Fibroblast of upper back skin (primary cell): Measurements from ENCODE around the gene TMPRSS6.

ENCODE experiments used
- DNase-seq: peaks from one replicate; pipeline ENCODE4 v3.0.0-alpha.2; 2013

Gene TMPRSS6

GRCh38 chr22:37048133-37048532 lies 61.4 kb downstream of the TMPRSS6 start:
- DNase-seq: peak; percentile 21

- DNase-seq: no peak
Measured at GRCh38 chr22:37047006-37047405, 62.5 kb downstream of the TMPRSS6 start.

DNA sequence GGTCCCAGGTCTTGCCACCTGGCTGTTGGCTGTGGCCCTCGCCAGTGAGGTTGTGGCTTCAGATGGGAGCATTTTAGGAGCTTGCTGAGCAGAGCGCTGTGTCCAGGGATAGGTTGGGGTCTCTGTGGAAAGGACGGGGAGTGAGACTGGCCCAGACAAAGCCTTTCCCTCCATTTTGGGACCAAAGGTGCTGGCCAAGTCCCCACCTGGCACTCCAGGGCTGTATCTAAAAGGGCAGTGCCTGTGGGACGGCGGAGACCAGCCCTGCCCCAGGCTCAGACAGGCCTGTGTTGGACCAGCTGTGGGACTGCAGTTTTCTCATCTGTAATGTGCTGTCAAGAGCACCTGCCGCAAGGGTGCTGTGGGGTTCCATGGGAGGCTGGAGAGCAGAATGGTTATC lies 62.9 kb downstream of the TMPRSS6 start:
- no peak for DNase-seq

DNA sequence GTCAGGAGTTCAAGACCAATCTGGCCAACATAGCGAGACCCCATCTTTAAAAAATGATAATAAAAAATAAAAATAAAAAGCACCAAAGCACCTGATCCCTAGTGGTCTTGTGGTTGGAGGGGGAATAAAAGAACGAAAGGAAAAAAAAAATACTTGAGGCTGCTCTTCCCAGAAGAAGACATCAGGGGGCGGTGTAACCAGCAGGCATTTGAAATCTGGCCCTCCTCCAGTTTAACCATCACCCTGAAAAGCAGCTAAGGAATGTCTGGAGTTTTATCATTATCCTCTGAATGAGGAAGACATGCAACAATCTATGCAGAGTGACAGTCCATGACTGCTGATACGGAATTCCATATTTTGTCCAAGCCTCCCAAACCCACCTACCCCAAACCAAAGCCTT lies 63.6 kb downstream of the TMPRSS6 start:
- DNase-seq: peak; percentile 70

GRCh38 chr22:37044634-37045625 lies 64.6 kb downstream of the TMPRSS6 start:
- DNase-seq: no peak

- peak; percentile 24 for DNase-seq
Measured at GRCh38 chr22:37043828-37044538, 65.5 kb downstream of the TMPRSS6 start.

- no peak for DNase-seq
Measured at GRCh38 chr22:37043209-37043827, 66.2 kb downstream of the TMPRSS6 start.

GRCh38 chr22:37039466-37039865 lies 70.0 kb downstream of the TMPRSS6 start:
- DNase-seq: no peak

DNA sequence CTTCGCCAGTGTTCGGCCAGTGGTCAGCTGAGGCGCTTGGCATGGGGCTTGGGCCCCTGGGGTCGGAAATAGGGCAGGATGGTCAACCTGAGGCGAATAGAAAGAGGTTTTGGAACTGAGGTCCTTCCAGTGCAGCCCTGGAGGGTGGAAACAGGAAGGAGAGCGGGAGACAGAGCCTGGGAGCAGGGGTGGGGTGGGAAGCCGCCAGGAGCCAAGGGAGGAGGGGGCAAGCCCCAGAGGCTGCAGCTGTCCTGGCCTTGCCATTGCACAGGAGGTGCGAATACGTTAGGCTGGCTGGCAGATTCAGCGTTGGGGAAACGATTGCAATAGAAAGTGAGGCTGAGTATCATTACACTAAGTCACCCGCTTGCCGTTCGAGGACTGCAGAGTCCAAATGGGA lies 71.8 kb downstream of the TMPRSS6 start:
- DNase-seq: no peak

GRCh38 chr22:37036655-37037377 lies 72.7 kb downstream of the TMPRSS6 start:
- no peak for DNase-seq

GRCh38 chr22:37033605-37034430 lies 75.7 kb downstream of the TMPRSS6 start:
- no peak for DNase-seq

GRCh38 chr22:37032535-37033460 lies 76.7 kb downstream of the TMPRSS6 start:
- DNase-seq: peak; percentile 82

GRCh38 chr22:37032134-37032534 lies 77.4 kb downstream of the TMPRSS6 start:
- DNase-seq: no peak

- no peak for DNase-seq
Measured at GRCh38 chr22:37030560-37031281, 78.8 kb downstream of the TMPRSS6 start.

GRCh38 chr22:37028692-37029674 lies 80.5 kb downstream of the TMPRSS6 start:
- DNase-seq: no peak

GRCh38 chr22:37027556-37027955 lies 82.0 kb downstream of the TMPRSS6 start:
- DNase-seq: no peak

GRCh38 chr22:37026325-37026724 lies 83.2 kb downstream of the TMPRSS6 start:
- no peak for DNase-seq

GRCh38 chr22:37025500-37026070 lies 83.9 kb downstream of the TMPRSS6 start:
- no peak for DNase-seq
